Muscle of leg (tissue), 11 donors: ENCODE measurements around the gene RERE. TPM values are rescaled to one million over a fixed set of nuclear protein-coding genes. Genes with fewer than 3 reads are reported as not detected.
"Not testable (repeated sequence)": the region's sequence is repeated elsewhere in the genome, so short reads cannot be mapped to it uniquely, and the experiment has no call there.

Experiments used
- DNase-seq: peaks from one replicate; pipeline ENCODE4 v3.0.0; 2013
- H3K27ac ChIP-seq: one replicate; pipeline ENCODE4 v1.5.1; 2013; ENCODE audit warnings: mild to moderate bottlenecking, low read length, control low read depth
- H3K27me3 ChIP-seq: one replicate; pipeline ENCODE4 v1.6.1; 2013; ENCODE audit warnings: low read length; ENCODE audit not compliant: control insufficient read depth, insufficient read depth
- H3K36me3 ChIP-seq: one replicate; pipeline ENCODE4 v1.6.1; 2013; ENCODE audit warnings: low read length; ENCODE audit not compliant: control insufficient read depth, insufficient read depth
- H3K4me1 ChIP-seq: one replicate; pipeline ENCODE4 v1.6.1; 2013; ENCODE audit warnings: low read length; ENCODE audit not compliant: control insufficient read depth, insufficient read depth
- H3K4me3 ChIP-seq: one replicate; pipeline ENCODE4 v1.5.1; 2013; ENCODE audit warnings: low read length, control low read depth
- H3K9me3 ChIP-seq: replicated peaks from 2 replicates; pipeline ENCODE4 v1.6.1; 2013; ENCODE audit warnings: low read depth, low read length; ENCODE audit not compliant: control insufficient read depth
- WGBS: methylation state at CpG from one replicate; pipeline ENCODE4 v1.1.5; 2013; ENCODE audit warnings: missing lambda C conversion rate; ENCODE audit not compliant: insufficient coverage; 5-methylcytosine and 5-hydroxymethylcytosine counted together
- polyA plus RNA-seq, 8 donors: library from polyadenylated mRNA; unstranded; fragments of 120-200 nt; gene quantifications; one replicate each; pipeline versions ENCODE4 v1.2.1 to v1.2.3, GENCODE V29; 2013; ENCODE audit warnings: inconsistent platforms in 1 of 8, low replicate concordance in 1 of 8; ENCODE audit not compliant: insufficient read length in 8 of 8, insufficient read depth in 1 of 8
- total RNA-seq: library from RNA; stranded (reverse); fragments of 120-200 nt; gene quantifications from one replicate; pipeline ENCODE4 v1.2.4, GENCODE V29; 2013

The RERE gene
- total and polyA plus RNA-seq, 9 donors = 63.7 to 102 (median 82.8) TPM

DNA sequence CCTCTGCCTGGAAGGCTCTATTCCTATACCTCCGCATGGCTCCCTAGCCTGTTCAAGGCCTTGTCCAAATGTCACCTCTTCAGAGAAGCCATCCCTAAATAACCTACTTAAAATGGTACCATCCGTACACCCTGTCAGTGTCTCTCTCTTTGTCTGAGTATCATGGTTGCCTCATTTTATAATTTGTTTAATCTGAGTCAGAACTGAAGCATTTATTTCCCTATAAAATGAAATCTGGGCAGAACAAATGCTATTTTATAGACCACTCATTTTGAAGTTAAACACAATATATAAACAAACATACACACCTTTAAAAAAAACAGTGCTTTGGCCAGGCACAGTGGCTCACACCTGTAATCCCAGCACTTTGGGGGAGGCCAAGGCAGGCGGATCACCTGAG, 30.2 kb downstream of the RERE start:
- WGBS = 100% methylated on average over 2 of the region's 3 CpGs
- no peak for DNase-seq
- no peak overlapping the region for H3K4me3 ChIP-seq
- H3K4me1 ChIP-seq = no peaks in the 10 kb centered on the region
- peaks cover 2% of the 10 kb centered on the region for H3K36me3 ChIP-seq
- no peaks in the 10 kb centered on the region for H3K27me3 ChIP-seq
- H3K9me3 ChIP-seq = no peaks in the 10 kb centered on the region
- H3K27ac ChIP-seq = no peak overlapping the region

DNA sequence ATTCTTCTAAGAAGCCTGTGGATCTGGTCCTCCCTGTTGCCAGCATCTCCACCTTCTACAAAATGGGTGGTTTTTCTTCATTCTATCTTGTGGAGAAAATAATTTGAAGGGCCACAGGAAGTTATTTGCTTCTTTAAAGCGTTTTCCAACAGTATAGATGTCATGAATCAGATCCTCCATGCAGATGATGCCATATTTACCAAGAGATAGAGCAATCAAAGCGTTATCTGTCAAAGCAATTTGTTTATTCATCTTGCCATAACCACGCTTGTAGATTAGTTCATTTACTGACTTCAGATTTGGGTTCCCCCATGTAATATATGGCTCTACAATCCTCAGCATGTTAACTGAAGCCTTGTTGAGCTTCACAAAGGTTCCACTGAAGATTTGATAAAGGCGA, 31.2 kb downstream of the RERE start:
- H3K4me1 ChIP-seq, H3K9me3 ChIP-seq, DNase-seq, H3K27me3 ChIP-seq, H3K27ac ChIP-seq, H3K4me3 ChIP-seq, H3K36me3 ChIP-seq: not testable (repeated sequence)
- 93% methylated on average over 2 of the region's 4 CpGs for WGBS

- 86% methylated on average over 1 of the region's 2 CpGs for WGBS
- Histone ChIP-seq H3K4me3 (no peak overlapping the region), H3K4me1 (no peaks in the 10 kb centered on the region), H3K27ac (no peak overlapping the region), H3K27me3 (no peaks in the 10 kb centered on the region), H3K9me3 (no peaks in the 10 kb centered on the region), H3K36me3 (peaks cover 5% of the 10 kb centered on the region)
- DNase-seq = no peak
Measured at GRCh38 chr1:8782955-8783354, 34.5 kb downstream of the RERE start.

DNA sequence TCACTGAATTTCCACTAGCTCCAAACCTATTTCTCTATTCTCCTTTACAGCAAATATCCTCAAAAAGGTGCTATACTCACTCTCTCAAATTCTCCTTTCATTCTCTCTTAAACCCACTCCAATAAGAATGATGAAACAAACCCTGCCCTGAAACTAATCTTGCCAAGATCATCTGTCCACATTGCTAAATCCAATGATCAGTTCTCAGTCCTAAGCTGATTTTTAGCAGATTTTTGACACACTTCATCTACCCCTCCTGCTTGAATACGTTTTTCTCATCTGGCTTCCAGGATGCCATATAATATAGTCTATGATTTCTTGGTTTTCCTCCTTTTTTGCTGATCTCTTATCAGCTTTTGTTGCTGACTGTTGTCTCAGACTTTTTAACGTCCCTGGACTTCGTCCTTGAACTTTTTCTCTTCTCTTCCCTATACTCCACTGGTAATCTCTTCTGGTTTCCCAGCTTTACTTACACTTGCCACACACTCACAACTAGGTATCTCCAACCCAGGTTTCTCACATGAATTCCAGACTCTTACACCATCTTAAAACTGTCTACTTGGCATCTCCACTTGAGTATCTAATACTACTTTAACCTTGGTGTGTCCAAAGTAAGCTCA, 35.3 kb downstream of the RERE start:
- no peak for DNase-seq
- no peaks in the 10 kb centered on the region for H3K27me3 ChIP-seq
- H3K9me3 ChIP-seq = no peaks in the 10 kb centered on the region
- H3K27ac ChIP-seq = no peak overlapping the region
- H3K36me3 ChIP-seq = peaks cover 5% of the 10 kb centered on the region
- WGBS = 68% methylated on average over 2 of the region's 3 CpGs
- H3K4me3 ChIP-seq = no peak overlapping the region
- no peaks in the 10 kb centered on the region for H3K4me1 ChIP-seq

GRCh38 chr1:8780405-8780804, 37.0 kb downstream of the RERE start:
- Histone ChIP-seq H3K36me3 (peaks cover 3% of the 10 kb centered on the region), H3K4me3 (no peak overlapping the region), H3K4me1 (no peaks in the 10 kb centered on the region), H3K27ac (peak overlapping the region; percentile 26), H3K27me3 (no peaks in the 10 kb centered on the region), H3K9me3 (no peaks in the 10 kb centered on the region)
- no CpG with 5 or more reads among the region's 1 CpG for WGBS
- DNase-seq = no peak

- no peak for DNase-seq
- H3K36me3 ChIP-seq = peaks cover 3% of the 10 kb centered on the region
- no peaks in the 10 kb centered on the region for H3K9me3 ChIP-seq
Measured at GRCh38 chr1:8777867-8778266, 39.6 kb downstream of the RERE start.

GRCh38 chr1:8776104-8776503, 41.3 kb downstream of the RERE start:
- Histone ChIP-seq H3K36me3 (peaks cover 3% of the 10 kb centered on the region), H3K27me3 (no peaks in the 10 kb centered on the region), H3K9me3 (no peaks in the 10 kb centered on the region), H3K27ac (no peak overlapping the region), H3K4me3 (no peak overlapping the region), H3K4me1 (no peaks in the 10 kb centered on the region)
- WGBS = 83% methylated on average over 4 of the region's 5 CpGs
- no peak for DNase-seq

More at GRCh38 chr1:8777867-8778266, 39.6 kb downstream of the RERE start:
- Histone ChIP-seq H3K27ac (no peak overlapping the region), H3K27me3 (no peaks in the 10 kb centered on the region), H3K4me1 (no peaks in the 10 kb centered on the region), H3K4me3 (no peak overlapping the region)

DNA sequence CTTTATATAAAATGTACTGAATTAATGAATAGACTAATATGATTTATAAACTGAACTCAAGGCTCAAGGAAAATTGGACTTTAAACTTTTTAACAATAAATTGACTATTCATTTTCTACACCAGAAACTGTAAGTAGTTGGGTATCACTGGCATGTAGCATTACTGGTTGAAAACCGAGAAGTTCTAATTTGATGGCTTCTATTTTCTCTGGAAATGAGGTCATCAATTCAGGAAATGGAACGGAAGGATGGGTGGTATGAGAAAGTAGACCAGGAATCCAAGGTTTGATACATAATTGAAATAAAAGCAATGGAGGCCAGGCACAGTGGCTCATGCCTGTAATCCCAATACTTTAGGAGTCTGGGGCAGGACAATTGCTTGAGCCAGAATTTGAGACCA, 50.4 kb downstream of the RERE start:
- H3K4me3 ChIP-seq = no peak overlapping the region
- no peaks in the 10 kb centered on the region for H3K9me3 ChIP-seq
- DNase-seq = no peak
- no peaks in the 10 kb centered on the region for H3K4me1 ChIP-seq
- H3K36me3 ChIP-seq = no peaks in the 10 kb centered on the region
- no peak overlapping the region for H3K27ac ChIP-seq
- 80% methylated on average over 2 of the region's 2 CpGs for WGBS
- no peaks in the 10 kb centered on the region for H3K27me3 ChIP-seq

GRCh38 chr1:8765198-8765597, 52.2 kb downstream of the RERE start:
- no peaks in the 10 kb centered on the region for H3K27me3 ChIP-seq
- H3K4me1 ChIP-seq = no peaks in the 10 kb centered on the region
- no peak for DNase-seq
- H3K27ac ChIP-seq = no peak overlapping the region
- no peak overlapping the region for H3K4me3 ChIP-seq
- no peaks in the 10 kb centered on the region for H3K36me3 ChIP-seq
- WGBS = 83% methylated on average over 1 of the region's 3 CpGs
- H3K9me3 ChIP-seq = no peaks in the 10 kb centered on the region

DNA sequence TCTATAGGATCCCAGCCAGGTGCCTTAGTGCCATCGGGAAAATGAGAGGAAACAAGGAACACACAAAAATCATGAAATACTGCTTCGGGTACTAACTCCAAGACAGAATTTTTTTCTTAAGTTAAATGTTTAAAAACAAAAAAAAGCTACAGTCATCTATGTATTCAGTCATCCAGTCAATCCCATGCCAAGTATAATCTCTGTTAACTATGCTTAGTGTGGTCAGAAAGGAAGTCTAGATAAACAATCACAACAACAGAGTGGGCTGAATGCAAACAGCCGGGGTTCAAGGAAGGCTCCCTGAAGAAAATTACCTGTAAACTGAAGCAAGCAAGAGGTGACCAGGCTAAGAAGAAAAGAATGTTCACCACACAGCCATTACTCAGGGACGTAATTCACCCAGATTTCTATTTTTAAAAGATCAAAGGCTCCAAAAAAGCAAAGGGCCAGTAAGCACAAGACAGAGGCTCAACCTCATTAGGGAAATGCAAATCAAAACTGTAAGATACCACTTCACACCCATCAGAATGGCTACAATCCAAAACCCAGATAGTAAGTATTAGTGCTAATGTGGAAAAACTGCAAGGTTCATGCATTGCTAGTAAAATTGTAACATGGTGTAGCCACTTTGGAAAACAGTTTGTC, 53.0 kb downstream of the RERE start:
- no peaks in the 10 kb centered on the region for H3K4me1 ChIP-seq
- H3K9me3 ChIP-seq = no peaks in the 10 kb centered on the region
- no peaks in the 10 kb centered on the region for H3K27me3 ChIP-seq
- DNase-seq = no peak
- no peak overlapping the region for H3K4me3 ChIP-seq
- no peak overlapping the region for H3K27ac ChIP-seq
- no peaks in the 10 kb centered on the region for H3K36me3 ChIP-seq
- WGBS = no CpG with 5 or more reads among the region's 4 CpGs

DNA sequence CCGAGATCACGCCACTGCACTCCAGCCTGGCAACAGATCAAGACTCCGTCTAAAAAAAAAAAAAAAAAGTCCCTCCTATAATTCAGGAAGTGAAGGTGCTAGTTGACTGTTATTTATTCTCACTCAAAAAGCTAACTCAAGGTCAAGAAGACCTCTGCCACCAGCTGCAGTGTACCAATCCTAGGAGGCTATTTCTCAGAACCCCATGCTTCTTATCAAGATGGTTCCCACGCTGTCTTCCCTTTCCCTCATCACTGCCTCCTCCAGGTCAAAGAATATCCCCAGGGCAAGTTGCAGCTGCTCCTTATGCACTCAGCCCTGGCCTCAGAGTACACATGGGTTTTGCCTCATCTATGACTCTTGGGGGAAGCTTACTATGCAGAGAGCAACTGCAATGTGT, 53.6 kb downstream of the RERE start:
- no peak for DNase-seq
- Histone ChIP-seq H3K36me3 (no peaks in the 10 kb centered on the region), H3K4me1 (no peaks in the 10 kb centered on the region), H3K27me3 (no peaks in the 10 kb centered on the region), H3K9me3 (no peaks in the 10 kb centered on the region), H3K4me3 (no peak overlapping the region), H3K27ac (no peak overlapping the region)
- WGBS = 50% methylated on average over 1 of the region's 4 CpGs
